Astrocyte of the cerebellum (primary cell): ENCODE measurements around the gene RC3H2.
"Not testable (repeated sequence)": the region's sequence is repeated elsewhere in the genome, so short reads cannot be mapped to it uniquely, and the experiment has no call there.

ENCODE experiments used
- DNase-seq: peaks from one replicate; pipeline ENCODE4 v3.0.0-alpha.2; 2011; ENCODE audit warnings: low read depth
- H3K4me3 ChIP-seq: 2 replicates; pipeline ENCODE4 v1.5.1; 2011; ENCODE audit warnings: mild to moderate bottlenecking, low read depth, low read length, moderate library complexity
- CTCF ChIP-seq: IDR thresholded peaks from 2 replicates; pipeline ENCODE4 v1.5.1; 2012; ENCODE audit warnings: low read length, low read depth, moderate library complexity, mild to moderate bottlenecking; ENCODE audit errors: missing control alignments
- in situ Hi-C: cut with HindIII; loops from 2 replicates; pipeline ENCODE4 v1.10.0; 2017; ENCODE audit warnings: low sequenced_read_pairs

The RC3H2 gene

DNA sequence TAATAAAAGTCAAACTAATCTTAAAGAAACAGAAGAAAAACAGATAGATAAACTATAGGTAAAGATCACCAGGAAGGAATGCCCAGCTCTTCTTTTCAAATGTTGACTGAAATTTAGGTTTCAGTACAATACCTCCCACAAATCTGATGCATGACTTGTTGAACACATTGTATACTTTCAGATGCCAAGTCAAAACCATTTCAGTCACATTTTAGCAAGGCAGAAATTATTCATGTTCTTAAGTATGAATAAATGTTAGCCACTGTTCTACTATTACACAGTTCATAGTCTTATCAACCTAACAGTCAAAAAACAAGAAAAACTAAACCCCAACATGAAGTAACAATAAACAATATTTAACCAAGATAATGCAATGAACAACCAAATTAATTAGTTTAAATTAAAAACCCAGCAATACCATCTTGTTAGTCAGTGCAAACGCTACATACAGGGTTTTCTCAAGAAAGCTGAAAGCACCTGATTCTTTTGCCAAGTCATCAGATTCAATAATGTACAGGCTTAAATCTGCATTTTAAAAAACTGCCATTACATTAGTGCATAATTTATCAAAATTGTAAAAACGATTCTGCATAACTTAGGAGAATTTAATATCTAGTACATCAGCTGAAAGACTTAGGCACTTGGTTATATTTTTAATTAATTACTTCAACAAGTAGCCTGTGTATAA, 56.8 kb downstream of the RC3H2 start:
- DNase-seq = no peak
- in situ Hi-C loops = no loop called here
- TF ChIP-seq CTCF = no peak
- H3K4me3 ChIP-seq = no peak overlapping the region

- in situ Hi-C loops = no loop called here
- DNase-seq = no peak
- no peak for TF ChIP-seq CTCF
- H3K4me3 ChIP-seq = no peak overlapping the region
Observed at GRCh38 chr9:122846371-122846940, 58.7 kb downstream of the RC3H2 start.

DNA sequence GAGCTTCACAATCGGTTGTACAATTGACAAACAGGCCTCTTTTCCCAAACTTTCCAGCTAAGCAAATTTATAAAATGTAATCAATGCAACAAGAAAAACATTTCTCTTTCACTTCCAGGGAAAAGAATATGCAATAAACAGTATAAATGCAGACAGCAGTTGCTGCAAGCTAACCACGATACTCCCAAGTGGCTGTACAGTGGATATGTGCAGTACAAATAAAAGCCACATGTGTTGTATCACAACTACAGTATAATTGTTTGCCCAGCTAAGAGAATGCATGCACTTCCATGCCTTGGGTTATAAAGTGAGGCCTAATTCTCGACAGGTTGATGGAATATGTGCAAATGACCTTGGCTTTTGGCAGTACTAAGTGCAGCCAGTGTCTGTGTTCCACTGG, 60.0 kb downstream of the RC3H2 start:
- in situ Hi-C loops = no loop called here
- no peak for DNase-seq
- no peak for TF ChIP-seq CTCF

GRCh38 chr9:122844137-122844536, 61.0 kb downstream of the RC3H2 start:
- DNase-seq = no peak
- in situ Hi-C loops = no loop called here
- no peak for TF ChIP-seq CTCF

More for the DNA sequence above, 60.0 kb downstream of the RC3H2 start:
- no peak overlapping the region for H3K4me3 ChIP-seq

GRCh38 chr9:122841501-122841900, 63.7 kb downstream of the RC3H2 start:
- TF ChIP-seq CTCF = no peak
- H3K4me3 ChIP-seq = no peak overlapping the region
- in situ Hi-C loops = no loop called here
- DNase-seq = no peak

More at GRCh38 chr9:122844137-122844536, 61.0 kb downstream of the RC3H2 start:
- no peak overlapping the region for H3K4me3 ChIP-seq

- H3K4me3 ChIP-seq, DNase-seq, in situ Hi-C loops: not testable (repeated sequence)
Observed at GRCh38 chr9:122838441-122838840, 66.7 kb downstream of the RC3H2 start.

DNA sequence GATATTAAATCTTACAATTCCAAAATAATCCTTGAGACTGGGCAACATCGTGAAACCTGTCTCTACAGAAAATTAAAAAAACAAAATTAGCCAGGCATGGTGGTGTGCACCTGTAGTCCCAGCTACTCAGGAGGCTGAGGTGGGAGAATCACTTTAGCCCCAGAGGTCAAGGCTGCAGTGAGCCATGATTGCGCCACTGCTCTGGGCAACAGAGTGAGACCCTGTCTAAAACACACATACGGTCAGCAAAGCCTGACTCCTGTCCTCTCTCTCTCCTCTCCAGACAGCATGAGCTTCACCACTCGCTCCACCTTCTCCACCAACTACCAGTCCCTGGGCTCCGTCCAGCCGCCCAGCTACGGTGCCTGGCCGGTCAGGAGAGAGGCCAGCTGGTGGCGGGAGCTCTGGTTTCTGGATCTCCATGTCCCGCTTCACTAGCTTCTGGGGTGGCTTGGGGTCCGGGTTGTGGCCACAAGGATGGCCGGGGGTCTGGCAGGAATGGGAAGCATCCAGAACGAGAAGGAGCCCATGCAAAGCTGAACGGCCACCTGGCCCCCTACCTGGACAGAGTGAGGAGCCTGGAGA, 67.8 kb downstream of the RC3H2 start:
- DNase-seq = no peak
- in situ Hi-C loops = no loop called here
- H3K4me3 ChIP-seq = no peak overlapping the region
- TF ChIP-seq CTCF = no peak
